Activated CD8-positive, alpha-beta memory T cell treated with anti-CD3 and anti-CD28 coated beads, Interleukin-2, amount 50 U/mL, for 24 hours (primary cell): ENCODE results near the gene RCE1.

Experiments
- DNase-seq: peaks from one replicate; pipeline ENCODE4 v3.0.0-alpha.2; 2020; ENCODE audit errors: extremely low read depth

RCE1 gene

GRCh38 chr11:66887526-66887925, 44.3 kb downstream of the RCE1 start:
- DNase-seq, result no peak

GRCh38 chr11:66888282-66888681, 45.0 kb downstream of the RCE1 start:
- DNase-seq, result no peak

- no peak for DNase-seq
Observed at GRCh38 chr11:66889960-66890359, 46.7 kb downstream of the RCE1 start.

GRCh38 chr11:66891851-66892660, 48.8 kb downstream of the RCE1 start:
- DNase-seq, result peak; percentile 42

GRCh38 chr11:66892911-66893310, 49.7 kb downstream of the RCE1 start:
- DNase-seq, result no peak

- no peak for DNase-seq
Observed at GRCh38 chr11:66894141-66894540, 50.9 kb downstream of the RCE1 start.
